Breast epithelium (tissue), 4 donors: Measurements from ENCODE around the gene TENM4. TPM values are rescaled to one million over a fixed set of nuclear protein-coding genes. Genes with fewer than 3 reads are reported as not detected.
A peak's percentile ranks its signal among the peaks of the same experiment; 100 is the strongest.

ENCODE experiments used
- DNase-seq, 2 donors: peaks; one replicate each; pipeline ENCODE4 v3.0.0-alpha.2; 2019; ENCODE audit warnings: low spot score in 2 of 2
- H3K27ac ChIP-seq, 2 donors: fragments of 200-600 bp; sonication (generic) in 1 of 2; one replicate each; pipeline ENCODE4 v1.5.1; 2016 to 2019; ENCODE audit warnings: mild to moderate bottlenecking in 1 of 2
- H3K27me3 ChIP-seq, 2 donors: fragments of 200-600 bp; sonication (generic) in 1 of 2; one replicate each; pipeline versions ENCODE4 v1.5.1 to v1.6.0; 2017 to 2019; ENCODE audit warnings: control low read depth in 1 of 2, mild to moderate bottlenecking in 1 of 2
- H3K36me3 ChIP-seq: fragments of 200-600 bp; one replicate; pipeline ENCODE4 v1.5.1; 2019
- H3K4me1 ChIP-seq, 2 donors: fragments of 200-600 bp; sonication (generic); one replicate each; pipeline ENCODE4 v1.5.1; 2016 to 2019; ENCODE audit warnings: control low read depth in 1 of 2
- H3K4me3 ChIP-seq, 3 donors: fragments of 200-600 bp; sonication (generic); 1 replicate in 2 of 3; 2 replicates in 1 of 3; pipeline ENCODE4 v1.5.1; 2016 to 2019; ENCODE audit warnings: mild to moderate bottlenecking in 3 of 3, moderate library complexity in 2 of 3
- H3K9me3 ChIP-seq, 2 donors: fragments of 200-600 bp; sonication (generic) in 1 of 2; one replicate each; pipeline ENCODE4 v1.5.1; 2016 to 2019; ENCODE audit warnings: control low read depth in 1 of 2
- CTCF ChIP-seq, 3 donors: fragments of 450-650 bp; IDR thresholded peaks; one replicate each; pipeline ENCODE4 v1.5.1; 2016 to 2017; ENCODE audit warnings: antibody characterized with exemption in 3 of 3, mild to moderate bottlenecking in 3 of 3, moderate library complexity in 3 of 3
- POLR2A ChIP-seq: fragments of 450-650 bp; IDR thresholded peaks from one replicate; pipeline ENCODE4 v1.6.1; 2016; ENCODE audit warnings: antibody characterized with exemption, mild to moderate bottlenecking, moderate library complexity
- POLR2AphosphoS5 ChIP-seq, 3 donors: sonication (generic); formaldehyde crosslinking; IDR thresholded peaks; one replicate each; pipeline ENCODE4 v1.6.1; 2017; ENCODE audit warnings: antibody characterized with exemption in 3 of 3
- intact Hi-C: fragments of 100-400 bp; cut with DNase I; formaldehyde crosslinking; loops from one replicate; pipeline ENCODE4 v1.15.1; 2023; ENCODE audit warnings: low total_unique reads
- total RNA-seq, 3 donors: library from RNA; depleted of rRNA; stranded (reverse); fragments of >200 nt; gene quantifications; one replicate each; pipeline ENCODE4 v1.1.0, GENCODE V29; 2016

TENM4 gene
- total RNA-seq, 3 donors from 2014 or later: 0.29 to 7.9 (median 4.8) TPM

DNA sequence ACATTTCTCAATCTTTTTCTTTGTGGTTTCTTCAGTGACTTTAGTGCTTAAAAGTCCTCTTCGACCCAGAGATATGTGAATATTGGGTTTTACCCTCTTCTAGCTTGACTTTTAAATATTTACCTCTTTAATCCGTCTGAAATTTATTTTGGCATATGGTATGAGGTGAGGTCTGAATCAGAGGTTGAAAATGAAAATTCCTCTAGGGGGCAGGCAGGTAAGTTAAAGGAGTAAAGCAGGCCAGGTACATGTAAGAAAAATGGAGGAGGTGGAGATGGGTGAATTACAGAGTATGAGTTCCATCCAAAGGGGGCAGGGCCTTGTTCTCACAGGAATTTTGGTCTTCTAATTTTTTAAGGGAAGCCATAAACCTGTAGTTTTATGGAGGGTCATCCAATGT lies 602.4 kb downstream of the TENM4 start:
- intact Hi-C loops: no loop called here
- Histone ChIP-seq H3K27ac (no peak overlapping the region), H3K27me3 (no peaks in the 10 kb centered on the region), H3K4me3 (no peak overlapping the region), H3K9me3 (no peaks in the 10 kb centered on the region), H3K36me3 (no peaks in the 10 kb centered on the region), H3K4me1 (no peaks in the 10 kb centered on the region)
- TF ChIP-seq CTCF (IDR thresholded peaks at IDR 0.05) (peak in 1 of 3 donors; percentile 16), POLR2AphosphoS5 (IDR thresholded peaks at IDR 0.05) (no peak), POLR2A (no peak)
- DNase-seq: no peak

GRCh38 chr11:78835646-78836045 lies 605.2 kb downstream of the TENM4 start:
- intact Hi-C loops: no loop called here
- Histone ChIP-seq H3K9me3 (no peaks in the 10 kb centered on the region), H3K27me3 (no peaks in the 10 kb centered on the region), H3K4me3 (no peak overlapping the region), H3K36me3 (no peaks in the 10 kb centered on the region), H3K27ac (no peak overlapping the region), H3K4me1 (no peaks in the 10 kb centered on the region)
- TF ChIP-seq CTCF (IDR thresholded peaks at IDR 0.05) (no peak), POLR2AphosphoS5 (IDR thresholded peaks at IDR 0.05) (no peak), POLR2A (no peak)
- no peak for DNase-seq

GRCh38 chr11:78834886-78835285 lies 605.9 kb downstream of the TENM4 start:
- H3K27ac ChIP-seq: no peak overlapping the region
- no peaks in the 10 kb centered on the region for H3K4me1 ChIP-seq
- DNase-seq: no peak
- intact Hi-C loops: no loop called here
- TF ChIP-seq CTCF (IDR thresholded peaks at IDR 0.05) (no peak), POLR2AphosphoS5 (IDR thresholded peaks at IDR 0.05) (no peak), POLR2A (no peak)
- no peaks in the 10 kb centered on the region for H3K36me3 ChIP-seq
- no peaks in the 10 kb centered on the region for H3K27me3 ChIP-seq
- no peak overlapping the region for H3K4me3 ChIP-seq
- H3K9me3 ChIP-seq: no peaks in the 10 kb centered on the region

DNA sequence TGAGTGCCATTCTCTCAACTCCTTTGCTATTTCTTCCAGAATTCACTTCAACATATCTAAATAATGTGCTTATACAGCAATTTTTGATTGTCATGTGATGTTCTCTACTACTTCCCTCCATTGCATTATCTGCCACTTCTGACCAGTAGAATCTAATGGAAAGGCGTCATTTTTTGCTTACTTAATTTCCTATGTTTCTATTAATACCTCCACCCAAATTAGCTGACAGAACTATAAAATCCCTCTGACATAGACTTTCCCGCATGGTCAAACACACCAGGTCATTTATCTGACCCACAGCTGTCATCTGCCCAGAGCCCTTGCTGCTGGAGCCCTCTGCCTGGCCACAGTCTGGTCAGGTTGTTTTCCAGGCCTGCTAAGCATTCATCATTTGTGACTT lies 607.6 kb downstream of the TENM4 start:
- Histone ChIP-seq H3K4me1 (no peaks in the 10 kb centered on the region), H3K27me3 (no peaks in the 10 kb centered on the region), H3K4me3 (no peak overlapping the region), H3K36me3 (no peaks in the 10 kb centered on the region), H3K9me3 (no peaks in the 10 kb centered on the region), H3K27ac (no peak overlapping the region)
- DNase-seq: no peak
- no peak for TF ChIP-seq POLR2AphosphoS5 (IDR thresholded peaks at IDR 0.05)
- no peak for TF ChIP-seq CTCF (IDR thresholded peaks at IDR 0.05)
- no peak for TF ChIP-seq POLR2A
- intact Hi-C loops: no loop called here

DNA sequence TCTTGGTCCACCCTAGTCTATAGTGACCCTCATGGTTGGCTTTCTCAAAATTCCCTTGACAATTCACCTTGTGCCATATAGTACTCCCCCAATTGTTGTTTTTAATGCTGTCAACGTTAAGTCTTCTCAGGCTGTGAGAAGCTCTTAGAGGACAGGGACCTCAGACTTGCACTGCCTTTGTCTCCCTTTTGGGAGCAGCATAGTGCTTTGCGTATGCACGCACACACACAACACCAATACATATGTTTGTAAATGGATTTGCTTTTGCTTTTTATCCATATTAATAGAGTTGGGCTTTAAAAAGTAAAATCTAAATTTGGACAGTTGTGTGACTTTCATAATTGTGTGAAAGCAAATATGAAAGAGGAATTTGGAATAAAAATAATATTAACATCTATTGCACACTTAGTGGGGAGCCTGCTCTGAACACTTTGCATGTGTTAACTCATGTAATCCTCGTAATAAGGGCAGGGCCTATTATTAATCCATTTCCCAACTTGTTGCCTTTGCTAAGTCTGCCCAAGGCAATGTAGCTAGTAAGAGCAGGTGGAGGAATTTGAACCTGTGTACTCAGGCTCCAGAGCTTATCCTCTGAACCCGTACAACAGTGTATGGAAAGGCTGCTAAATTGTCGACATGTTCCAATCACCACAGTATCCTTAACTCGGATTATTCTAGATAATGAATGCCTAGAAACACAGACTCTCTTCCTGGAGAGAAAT lies 608.4 kb downstream of the TENM4 start:
- intact Hi-C loops: no loop called here
- DNase-seq: no peak
- H3K9me3 ChIP-seq: no peaks in the 10 kb centered on the region
- H3K27ac ChIP-seq: no peak overlapping the region
- no peak overlapping the region for H3K4me3 ChIP-seq
- H3K36me3 ChIP-seq: no peaks in the 10 kb centered on the region
- no peaks in the 10 kb centered on the region for H3K27me3 ChIP-seq
- no peak for TF ChIP-seq POLR2AphosphoS5 (IDR thresholded peaks at IDR 0.05)
- no peak for TF ChIP-seq CTCF (IDR thresholded peaks at IDR 0.05)
- TF ChIP-seq POLR2A: no peak
- H3K4me1 ChIP-seq: no peaks in the 10 kb centered on the region
